CD14-positive monocyte (primary cell): Measurements from ENCODE around the gene SLC12A8. TPM values are rescaled to one million over a fixed set of nuclear protein-coding genes. Genes with fewer than 3 reads are reported as not detected.

ENCODE experiments used
- DNase-seq, 3 donors: peaks; one replicate each; pipeline ENCODE4 v3.0.0-alpha.2; 2011 to 2022
- H2AFZ ChIP-seq: 2 replicates; pipeline ENCODE4 v1.6.0; 2012; ENCODE audit warnings: mild to moderate bottlenecking, low read depth, low read length, inconsistent platforms; ENCODE audit not compliant: insufficient read depth, poor library complexity, severe bottlenecking
- H3K27ac ChIP-seq, 2 donors: 1 replicate in 1 of 2; 2 replicates in 1 of 2; pipeline ENCODE4 v1.5.1; 2012 to 2013; ENCODE audit warnings: low read length in 2 of 2, control low read depth in 1 of 2, inconsistent platforms in 1 of 2, low read depth in 1 of 2, mild to moderate bottlenecking in 1 of 2
- H3K27me3 ChIP-seq, 2 donors: one replicate each; pipeline versions ENCODE4 v1.6.0 to v1.6.1; 2011 to 2013; ENCODE audit warnings: low read length in 2 of 2; ENCODE audit not compliant: control insufficient read depth in 2 of 2, insufficient read depth in 2 of 2
- H3K36me3 ChIP-seq, 2 donors: replicated peaks in 1 of 2; 1 replicate in 1 of 2; 2 replicates in 1 of 2; pipeline versions ENCODE4 v1.5.1 to v1.6.1; 2012 to 2013; ENCODE audit warnings: low read length in 2 of 2, control low read depth in 1 of 2, inconsistent platforms in 1 of 2, mild to moderate bottlenecking in 1 of 2; ENCODE audit not compliant: insufficient read depth in 2 of 2, control insufficient read depth in 1 of 2
- H3K4me1 ChIP-seq, 2 donors: 1 replicate in 1 of 2; 2 replicates in 1 of 2; pipeline versions ENCODE4 v1.5.1 to v1.6.1; 2012 to 2013; ENCODE audit warnings: low read length in 2 of 2, control low read depth in 1 of 2, inconsistent platforms in 1 of 2, mild to moderate bottlenecking in 1 of 2, moderate library complexity in 1 of 2; ENCODE audit not compliant: insufficient read depth in 2 of 2, control insufficient read depth in 1 of 2
- H3K4me2 ChIP-seq: replicated peaks from 2 replicates; pipeline ENCODE3; 2012; ENCODE audit warnings: low read length, moderate library complexity, mild to moderate bottlenecking; ENCODE audit not compliant: poor library complexity, severe bottlenecking; ENCODE audit errors: extremely low read depth
- H3K4me3 ChIP-seq, 3 experiments: fragments of 200-600 bp in 1 of 3; sonication (generic) in 1 of 3; replicated peaks in 1 of 3; 1 replicate in 2 of 3; 2 replicates in 1 of 3; pipeline ENCODE4 v1.5.1; 2011 to 2013; ENCODE audit warnings: low read length in 3 of 3, mild to moderate bottlenecking in 3 of 3, control low read depth in 2 of 3, low read depth in 2 of 3, inconsistent platforms in 1 of 3, moderate library complexity in 1 of 3
- H3K79me2 ChIP-seq: 2 replicates; pipeline ENCODE4 v1.6.0; 2012; ENCODE audit warnings: mild to moderate bottlenecking, control low read depth, inconsistent platforms, low read length, moderate library complexity; ENCODE audit not compliant: insufficient read depth
- H3K9ac ChIP-seq: 2 replicates; pipeline ENCODE4 v1.6.0; 2017; ENCODE audit warnings: low read length, mild to moderate bottlenecking; ENCODE audit not compliant: insufficient read depth, poor library complexity, severe bottlenecking
- H3K9me3 ChIP-seq, 2 donors: replicated peaks in 1 of 2; 1 replicate in 1 of 2; 2 replicates in 1 of 2; pipeline versions ENCODE4 v1.5.1 to v1.6.1; 2012 to 2013; ENCODE audit warnings: low read length in 2 of 2, control low read depth in 1 of 2; ENCODE audit not compliant: control insufficient read depth in 1 of 2, insufficient read depth in 1 of 2
- H4K20me1 ChIP-seq: 2 replicates; pipeline ENCODE4 v1.6.0; 2012; ENCODE audit warnings: mild to moderate bottlenecking, low read length, control low read depth, moderate library complexity; ENCODE audit not compliant: insufficient read depth
- H3K27ac Mint-ChIP-seq, 7 donors: one replicate each; pipeline ENCODE4 v1.8.0; 2020; ENCODE audit warnings: mild to moderate bottlenecking in 7 of 7, mixed read lengths in 7 of 7, moderate library complexity in 6 of 7, inconsistent platforms in 2 of 7
- H3K27me3 Mint-ChIP-seq, 3 donors: one replicate each; pipeline ENCODE4 v1.8.0; 2021 to 2022; ENCODE audit warnings: low read depth in 3 of 3, mild to moderate bottlenecking in 3 of 3, mixed read lengths in 3 of 3, moderate library complexity in 3 of 3, inconsistent platforms in 1 of 3
- H3K36me3 Mint-ChIP-seq, 2 donors: one replicate each; pipeline ENCODE4 v1.8.0; 2020; ENCODE audit warnings: mixed read lengths in 2 of 2, inconsistent platforms in 1 of 2, mild to moderate bottlenecking in 1 of 2
- H3K4me1 Mint-ChIP-seq: one replicate; pipeline ENCODE4 v1.8.0; 2020; ENCODE audit warnings: mild to moderate bottlenecking, mixed read lengths
- H3K4me3 Mint-ChIP-seq, 2 donors: one replicate each; pipeline ENCODE4 v1.8.0; 2020; ENCODE audit warnings: mild to moderate bottlenecking in 2 of 2, mixed read lengths in 2 of 2, moderate library complexity in 1 of 2
- H3K9me3 Mint-ChIP-seq, 7 donors: one replicate each; pipeline ENCODE4 v1.8.0; 2020 to 2022; ENCODE audit warnings: mixed read lengths in 7 of 7, mild to moderate bottlenecking in 6 of 7, moderate library complexity in 6 of 7, inconsistent platforms in 2 of 7
- WGBS: methylation state at CpG from one replicate; pipeline ENCODE4 v1.1.5; 2013; ENCODE audit warnings: missing lambda C conversion rate; ENCODE audit not compliant: insufficient coverage; 5-methylcytosine and 5-hydroxymethylcytosine counted together
- intact Hi-C, 2 donors: fragments of 100-400 bp; cut with micrococcal nuclease; formaldehyde crosslinking; loops; one replicate each; pipeline versions ENCODE4 v1.15.0 to v1.15.1; 2023
- polyA plus RNA-seq, 3 donors: library from polyadenylated mRNA; depleted of rRNA in 1 of 3; unstranded in 2 of 3; stranded (reverse) in 1 of 3; fragments of 300-500 nt in 2 of 3; fragments of >200 nt in 1 of 3; fragmentation: Illumina TruSeq in 2 of 3; gene quantifications; 1 replicate in 2 of 3; 2 replicates in 1 of 3; pipeline ENCODE4 v1.2.3, GENCODE V29; 2012 to 2021
- TF ChIP-seq, protein P1 (sequence below): fragments of 200-600 bp; IDR thresholded peaks from one replicate; pipeline ENCODE4 v1.8.0; 2022; ENCODE audit warnings: antibody characterized with exemption, mild to moderate bottlenecking

The SLC12A8 gene
- polyA plus RNA-seq, 3 donors, result 0.23 to 0.46 (median 0.35) TPM

DNA sequence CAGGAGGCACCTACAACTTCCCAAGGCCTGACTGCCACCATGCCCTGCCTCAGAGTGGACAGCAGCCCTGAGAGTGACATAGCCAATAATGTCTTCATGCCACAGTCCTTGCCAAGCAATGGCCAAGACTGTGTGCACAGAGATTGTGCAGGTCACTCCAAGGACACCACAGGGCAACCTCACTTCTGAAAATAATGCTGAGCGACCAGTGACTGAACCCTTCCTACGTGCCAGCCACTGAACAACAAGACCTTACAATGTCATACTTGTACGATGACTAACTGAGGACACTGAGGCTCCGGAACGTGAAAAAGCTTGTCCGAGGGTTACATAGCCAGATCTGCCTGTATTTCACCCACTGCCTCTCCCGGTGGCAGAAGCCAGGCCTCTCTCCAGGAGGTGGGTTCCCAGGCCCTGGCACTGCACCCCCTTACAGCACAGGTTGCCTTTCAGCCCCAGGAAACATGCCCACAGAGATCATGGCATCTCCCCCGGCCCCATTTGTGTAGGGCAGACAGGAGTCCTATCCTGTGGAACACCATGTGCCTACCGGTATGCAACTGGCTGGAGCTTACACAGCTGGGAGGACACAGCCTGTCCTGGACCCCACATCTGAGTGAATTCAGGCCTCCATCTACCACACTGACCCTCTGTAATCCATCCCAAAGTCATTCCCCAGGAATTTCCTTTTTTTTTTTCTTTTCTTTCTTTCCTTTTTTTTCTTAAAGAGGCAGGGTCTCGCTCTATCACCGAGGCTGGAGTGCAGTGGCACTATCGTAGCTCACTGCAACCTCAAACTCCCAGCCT lies 72.3 kb downstream of the SLC12A8 start:
- Histone ChIP-seq H3K9me3 (no peaks in the 10 kb centered on the region), H3K4me2 (no peak overlapping the region), H3K27me3 (no peaks in the 10 kb centered on the region), H3K27ac (no peak overlapping the region), H3K36me3 (no peaks in the 10 kb centered on the region), H3K79me2 (no peaks in the 10 kb centered on the region), H3K4me3 (no peak overlapping the region), H3K4me1 (peaks cover 44 to 46% of the 10 kb centered on the region in 2 donors), H2AFZ (no peak overlapping the region), H3K9ac (no peak overlapping the region), H4K20me1 (no peaks in the 10 kb centered on the region)
- peaks cover 0 to 4% of the 10 kb centered on the region in 2 donors for H3K36me3 Mint-ChIP-seq
- peaks cover 52% of the 10 kb centered on the region for H3K4me1 Mint-ChIP-seq
- TF ChIP-seq, protein P1, sequence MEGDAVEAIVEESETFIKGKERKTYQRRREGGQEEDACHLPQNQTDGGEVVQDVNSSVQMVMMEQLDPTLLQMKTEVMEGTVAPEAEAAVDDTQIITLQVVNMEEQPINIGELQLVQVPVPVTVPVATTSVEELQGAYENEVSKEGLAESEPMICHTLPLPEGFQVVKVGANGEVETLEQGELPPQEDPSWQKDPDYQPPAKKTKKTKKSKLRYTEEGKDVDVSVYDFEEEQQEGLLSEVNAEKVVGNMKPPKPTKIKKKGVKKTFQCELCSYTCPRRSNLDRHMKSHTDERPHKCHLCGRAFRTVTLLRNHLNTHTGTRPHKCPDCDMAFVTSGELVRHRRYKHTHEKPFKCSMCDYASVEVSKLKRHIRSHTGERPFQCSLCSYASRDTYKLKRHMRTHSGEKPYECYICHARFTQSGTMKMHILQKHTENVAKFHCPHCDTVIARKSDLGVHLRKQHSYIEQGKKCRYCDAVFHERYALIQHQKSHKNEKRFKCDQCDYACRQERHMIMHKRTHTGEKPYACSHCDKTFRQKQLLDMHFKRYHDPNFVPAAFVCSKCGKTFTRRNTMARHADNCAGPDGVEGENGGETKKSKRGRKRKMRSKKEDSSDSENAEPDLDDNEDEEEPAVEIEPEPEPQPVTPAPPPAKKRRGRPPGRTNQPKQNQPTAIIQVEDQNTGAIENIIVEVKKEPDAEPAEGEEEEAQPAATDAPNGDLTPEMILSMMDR, result no peak
- no peak for DNase-seq
- H3K9me3 Mint-ChIP-seq, result no peaks in the 10 kb centered on the region
- 100% methylated on average over 8 of the region's 12 CpGs for WGBS
- peaks cover 0 to 2% (median 2%) of the 10 kb centered on the region in 3 donors for H3K27me3 Mint-ChIP-seq
- intact Hi-C loops, result no loop called here
- peak overlapping the region in 3 of 7 donors; percentile 50 to 53 (median 52) for H3K27ac Mint-ChIP-seq
- no peak overlapping the region for H3K4me3 Mint-ChIP-seq

DNA sequence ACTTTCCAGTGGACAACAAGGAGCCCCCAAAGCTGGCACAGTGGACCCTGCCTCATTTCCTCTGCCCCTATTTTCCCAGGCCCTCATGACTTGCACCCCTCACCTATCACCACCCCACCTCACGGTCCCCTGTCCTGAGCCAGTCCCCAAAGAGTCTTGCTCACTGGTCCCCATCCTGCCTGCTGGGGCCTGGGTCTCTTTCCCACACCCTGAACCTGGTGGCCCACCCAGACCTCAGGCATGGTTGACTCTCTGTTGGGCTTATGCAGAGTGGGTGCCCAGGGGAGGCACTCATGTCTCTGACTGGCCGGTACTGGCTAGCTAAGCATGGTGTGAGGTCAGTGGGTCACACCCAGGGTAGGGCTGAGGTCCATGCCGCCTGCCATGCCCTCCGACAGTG lies 73.2 kb downstream of the SLC12A8 start:
- 97% methylated on average over 3 of the region's 4 CpGs for WGBS
- H3K36me3 Mint-ChIP-seq, result peaks cover 0 to 4% of the 10 kb centered on the region in 2 donors
- H3K9me3 Mint-ChIP-seq, result no peaks in the 10 kb centered on the region
- H2AFZ ChIP-seq, result no peak overlapping the region
- peaks cover 0 to 2% (median 2%) of the 10 kb centered on the region in 3 donors for H3K27me3 Mint-ChIP-seq
- DNase-seq, result no peak
- no peaks in the 10 kb centered on the region for H3K79me2 ChIP-seq
- peaks cover 43% of the 10 kb centered on the region for H3K4me1 Mint-ChIP-seq
- H3K36me3 ChIP-seq, result no peaks in the 10 kb centered on the region
- no peak overlapping the region for H3K4me3 ChIP-seq
- no peaks in the 10 kb centered on the region for H3K27me3 ChIP-seq
- no peak overlapping the region for H3K27ac ChIP-seq
- no peaks in the 10 kb centered on the region for H3K9me3 ChIP-seq
- H3K9ac ChIP-seq, result no peak overlapping the region
- no peaks in the 10 kb centered on the region for H4K20me1 ChIP-seq
- H3K4me2 ChIP-seq, result no peak overlapping the region
- H3K4me3 Mint-ChIP-seq, result peak overlapping the region in 1 of 2 donors; percentile 24
- TF ChIP-seq, protein P1, result no peak
- peak overlapping the region in 2 of 7 donors; percentile 65 to 66 for H3K27ac Mint-ChIP-seq
- intact Hi-C loops, result loop anchor here in 1 of 2 donors (10.0 kb wide), 1 partner anchor 85 kb away; the partner anchor contains the start of gene HEG1
- peaks cover 36 to 38% of the 10 kb centered on the region in 2 donors for H3K4me1 ChIP-seq
